GM12801 (cell line): ENCODE data around the gene TRIM65.

Source experiments
- CTCF ChIP-seq: IDR thresholded peaks from one replicate; pipeline ENCODE4 v1.5.1; 2011; ENCODE audit warnings: control low read depth; ENCODE audit not compliant: insufficient read length; ENCODE audit errors: extremely low read depth

TRIM65 gene

GRCh38 chr17:75908201-75908600 lies 11.4 kb upstream of the TRIM65 start:
- TF ChIP-seq CTCF, result no peak

GRCh38 chr17:75906143-75906884 lies 9.6 kb upstream of the TRIM65 start:
- no peak for TF ChIP-seq CTCF

- no peak for TF ChIP-seq CTCF
Measured at GRCh38 chr17:75904749-75905521, 8.2 kb upstream of the TRIM65 start, which contains the start of gene MRPL38. Gene MRPL38 (minus strand): TSS chr17:75904884. CDS start chr17:75904875, 9 bp downstream.

- TF ChIP-seq CTCF, result no peak
Measured at GRCh38 chr17:75902406-75902805, 5.7 kb upstream of the TRIM65 start.

- TF ChIP-seq CTCF, result no peak
Measured at GRCh38 chr17:75901727-75902126, 5.0 kb upstream of the TRIM65 start.

GRCh38 chr17:75900691-75901533 lies 4.2 kb upstream of the TRIM65 start:
- TF ChIP-seq CTCF, result no peak
